Keratinocyte (primary cell): Measurements from ENCODE around the gene TENT4A. TPM values are rescaled to one million over a fixed set of nuclear protein-coding genes. Genes with fewer than 3 reads are reported as not detected.

ENCODE experiments used
- DNase-seq: peaks from one replicate; pipeline ENCODE4 v3.0.0-alpha.2; 2011; ENCODE audit warnings: low read depth, missing footprints, low spot score
- FAIRE-seq: peaks from 2 replicates; lab custom pipeline; 2011; peaks lifted over from hg19 to GRCh38; lab: Jason Lieb, UNC
- H2AFZ ChIP-seq: 2 replicates; pipeline ENCODE4 v1.6.0; 2012; ENCODE audit warnings: low read length, control low read depth, inconsistent platforms; ENCODE audit not compliant: control insufficient read depth
- H3K27ac ChIP-seq: 2 replicates; pipeline ENCODE4 v1.5.1; 2011; ENCODE audit warnings: low read length; ENCODE audit not compliant: control insufficient read depth, insufficient read depth
- H3K27me3 ChIP-seq: 3 replicates; pipeline ENCODE4 v1.6.0; 2011; ENCODE audit warnings: low read length; ENCODE audit not compliant: control insufficient read depth, insufficient read depth; ENCODE audit errors: extremely low read depth
- H3K36me3 ChIP-seq, 2 experiments: 2 replicates in 1 of 2; 3 replicates in 1 of 2; pipeline ENCODE4 v1.5.1; 2011; ENCODE audit warnings: low read length in 2 of 2, mild to moderate bottlenecking in 1 of 2; ENCODE audit not compliant: control insufficient read depth in 2 of 2, insufficient read depth in 2 of 2; ENCODE audit errors: extremely low read depth in 1 of 2
- H3K4me1 ChIP-seq: 3 replicates; pipeline ENCODE4 v1.5.1; 2011; ENCODE audit warnings: low read length; ENCODE audit not compliant: control insufficient read depth, insufficient read depth; ENCODE audit errors: extremely low read depth
- H3K4me2 ChIP-seq: 3 replicates; pipeline ENCODE4 v1.6.0; 2011; ENCODE audit warnings: low read depth, low read length; ENCODE audit not compliant: control insufficient read depth, insufficient read depth; ENCODE audit errors: extremely low read depth
- H3K4me3 ChIP-seq, 3 experiments: fragments of 200-600 bp in 1 of 3; sonication (generic) in 1 of 3; 2 replicates in 2 of 3; 3 replicates in 1 of 3; pipeline ENCODE4 v1.5.1; 2011 to 2016; ENCODE audit warnings: low read length in 3 of 3, mild to moderate bottlenecking in 3 of 3, control low read depth in 2 of 3, inconsistent platforms in 1 of 3, low read depth in 1 of 3, mixed read lengths in 1 of 3, mixed run types in 1 of 3, moderate library complexity in 1 of 3; ENCODE audit not compliant: control insufficient read depth in 2 of 3, insufficient read depth in 2 of 3; ENCODE audit errors: extremely low read depth in 1 of 3
- H3K79me2 ChIP-seq: 2 replicates; pipeline ENCODE4 v1.6.0; 2012; ENCODE audit warnings: low read length; ENCODE audit not compliant: control insufficient read depth, insufficient read depth
- H3K9ac ChIP-seq: 3 replicates; pipeline ENCODE4 v1.6.0; 2011; ENCODE audit warnings: low read length; ENCODE audit not compliant: control insufficient read depth, insufficient read depth; ENCODE audit errors: extremely low read depth
- H3K9me1 ChIP-seq: 3 replicates; pipeline ENCODE4 v1.6.0; 2011; ENCODE audit warnings: low read length; ENCODE audit not compliant: control insufficient read depth, insufficient read depth; ENCODE audit errors: extremely low read depth
- H3K9me3 ChIP-seq: 2 replicates; pipeline ENCODE4 v1.5.1; 2012; ENCODE audit warnings: low read depth, low read length; ENCODE audit not compliant: control insufficient read depth
- H4K20me1 ChIP-seq: 3 replicates; pipeline ENCODE4 v1.6.0; 2011; ENCODE audit warnings: low read length; ENCODE audit not compliant: control insufficient read depth, insufficient read depth; ENCODE audit errors: extremely low read depth
- EZH2 ChIP-seq: IDR thresholded peaks from one replicate; pipeline ENCODE4 v1.6.1; 2012; ENCODE audit warnings: inconsistent platforms, mild to moderate bottlenecking, low read length, moderate library complexity
- dilution Hi-C: fragments of 300-500 bp; cut with MboI; formaldehyde crosslinking; loops from one replicate; pipeline ENCODE4 v1.7.0; 2020; ENCODE audit warnings: low sequenced_read_pairs; ENCODE audit not compliant: extremely low pct_ligation_motif_present
- polyA plus RNA-seq, 5 experiments: library from polyadenylated mRNA; depleted of rRNA in 3 of 5; stranded (reverse) in 3 of 5; stranded (forward) in 1 of 5; unstranded in 1 of 5; fragments of >200 nt; gene quantifications; 1 replicate in 1 of 5; 2 replicates in 3 of 5; 3 replicates in 1 of 5; pipeline versions ENCODE4 v1.2.1 to v1.2.3, GENCODE V29; 2011 to 2012; ENCODE audit warnings: missing spikeins in 2 of 5, low read depth in 1 of 5, low replicate concordance in 1 of 5
- TF ChIP-seq, protein P1 (sequence below), 3 experiments: IDR thresholded peaks in 1 of 3; conservative IDR thresholded peaks in 1 of 3; optimal IDR thresholded peaks in 1 of 3; 2 replicates in 2 of 3; 3 replicates in 1 of 3; pipeline versions ENCODE3 to v1.5.1; 2011; ENCODE audit warnings: low read length in 3 of 3, mild to moderate bottlenecking in 3 of 3, moderate library complexity in 2 of 3, control low read depth in 1 of 3, inconsistent platforms in 1 of 3; ENCODE audit not compliant: insufficient read depth in 2 of 3; ENCODE audit errors: extremely low read depth in 1 of 3

The TENT4A gene
- polyA plus RNA-seq, 1 donor (not counting 4 experiments of a cell fraction or from before 2014, with no cell fraction given) = 5.9 TPM

DNA sequence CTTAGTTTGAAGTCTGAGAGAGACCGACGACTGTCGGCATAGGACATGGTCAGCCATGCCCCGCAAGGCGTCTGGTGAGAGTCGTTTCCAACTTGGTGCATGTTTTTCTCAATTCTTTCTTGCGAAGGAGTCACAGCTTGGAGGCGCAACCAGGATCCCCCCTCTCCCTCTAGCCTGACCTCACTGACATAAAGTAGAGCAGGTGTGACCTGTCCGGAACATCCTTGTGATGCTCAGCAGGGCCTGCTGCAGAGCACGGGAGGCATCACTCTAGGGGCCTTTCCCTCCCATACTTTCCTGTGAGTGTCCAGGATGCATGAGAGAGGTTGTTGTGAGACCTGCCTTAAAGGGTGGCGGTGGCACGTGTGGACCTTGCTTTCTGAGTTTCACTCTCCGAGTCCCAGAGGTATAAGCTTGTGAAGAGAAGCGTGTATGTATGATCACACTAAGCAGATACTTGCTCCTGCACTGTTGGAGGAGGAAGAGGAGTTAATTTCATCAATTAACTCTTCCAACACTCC lies 5.0 kb downstream of the TENT4A start:
- H3K79me2 ChIP-seq = peaks cover 91% of the 10 kb centered on the region
- H3K4me3 ChIP-seq = no peak overlapping the region
- no peak overlapping the region for H3K27ac ChIP-seq
- H3K4me2 ChIP-seq = no peak overlapping the region
- peaks cover 9% of the 10 kb centered on the region for H3K4me1 ChIP-seq
- H3K9me3 ChIP-seq = no peaks in the 10 kb centered on the region
- peaks cover 4 to 13% of the 10 kb centered on the region in 2 experiments for H3K36me3 ChIP-seq
- FAIRE-seq (no peak), DNase-seq (no peak)
- no peaks in the 10 kb centered on the region for H3K27me3 ChIP-seq
- no peak overlapping the region for H2AFZ ChIP-seq
- dilution Hi-C loops = no loop called here
- H4K20me1 ChIP-seq = peaks cover 39% of the 10 kb centered on the region
- peaks cover 7% of the 10 kb centered on the region for H3K9me1 ChIP-seq
- no peak overlapping the region for H3K9ac ChIP-seq
- TF ChIP-seq, protein P1, sequence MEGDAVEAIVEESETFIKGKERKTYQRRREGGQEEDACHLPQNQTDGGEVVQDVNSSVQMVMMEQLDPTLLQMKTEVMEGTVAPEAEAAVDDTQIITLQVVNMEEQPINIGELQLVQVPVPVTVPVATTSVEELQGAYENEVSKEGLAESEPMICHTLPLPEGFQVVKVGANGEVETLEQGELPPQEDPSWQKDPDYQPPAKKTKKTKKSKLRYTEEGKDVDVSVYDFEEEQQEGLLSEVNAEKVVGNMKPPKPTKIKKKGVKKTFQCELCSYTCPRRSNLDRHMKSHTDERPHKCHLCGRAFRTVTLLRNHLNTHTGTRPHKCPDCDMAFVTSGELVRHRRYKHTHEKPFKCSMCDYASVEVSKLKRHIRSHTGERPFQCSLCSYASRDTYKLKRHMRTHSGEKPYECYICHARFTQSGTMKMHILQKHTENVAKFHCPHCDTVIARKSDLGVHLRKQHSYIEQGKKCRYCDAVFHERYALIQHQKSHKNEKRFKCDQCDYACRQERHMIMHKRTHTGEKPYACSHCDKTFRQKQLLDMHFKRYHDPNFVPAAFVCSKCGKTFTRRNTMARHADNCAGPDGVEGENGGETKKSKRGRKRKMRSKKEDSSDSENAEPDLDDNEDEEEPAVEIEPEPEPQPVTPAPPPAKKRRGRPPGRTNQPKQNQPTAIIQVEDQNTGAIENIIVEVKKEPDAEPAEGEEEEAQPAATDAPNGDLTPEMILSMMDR (optimal IDR thresholded peaks at IDR 0.05 in 1 of 3, IDR thresholded peaks at IDR 0.05 in 1 of 3, conservative IDR thresholded peaks at IDR 0.05 in 1 of 3; ENCODE audit: extremely low read depth in 1 of 3, insufficient read depth in 2 of 3, low read length in 3 of 3) = no peak
- no peak for TF ChIP-seq EZH2

DNA sequence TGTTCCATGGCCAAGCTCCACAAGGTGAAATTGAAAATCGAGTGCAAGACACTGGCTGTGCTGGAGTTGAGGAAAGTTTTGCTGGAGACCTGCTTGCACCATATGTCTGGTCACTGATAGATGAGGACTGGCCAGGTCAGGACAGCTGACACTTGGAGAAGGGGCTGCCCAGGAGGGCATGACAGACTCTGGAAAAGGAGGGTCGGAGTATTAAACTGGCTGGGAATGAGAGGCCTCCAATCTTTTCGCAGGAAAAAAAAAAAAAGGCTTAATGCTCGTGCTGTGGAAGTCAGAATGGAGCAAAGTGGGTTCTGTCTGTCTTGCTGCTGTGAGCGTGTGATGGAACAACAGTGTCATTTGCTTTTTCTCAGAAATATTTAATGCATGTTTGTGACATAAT lies 5.5 kb downstream of the TENT4A start:
- Histone ChIP-seq H3K79me2 (peaks cover 96% of the 10 kb centered on the region), H2AFZ (no peak overlapping the region), H3K36me3 (peaks cover 4 to 13% of the 10 kb centered on the region in 2 experiments), H3K4me3 (no peak overlapping the region), H3K27me3 (no peaks in the 10 kb centered on the region), H3K9me3 (no peaks in the 10 kb centered on the region), H3K4me1 (peaks cover 9% of the 10 kb centered on the region), H3K9me1 (peaks cover 7% of the 10 kb centered on the region), H4K20me1 (peaks cover 39% of the 10 kb centered on the region), H3K27ac (no peak overlapping the region), H3K4me2 (no peak overlapping the region), H3K9ac (no peak overlapping the region)
- no peak for TF ChIP-seq EZH2
- TF ChIP-seq, protein P1 (optimal IDR thresholded peaks at IDR 0.05 in 1 of 3, IDR thresholded peaks at IDR 0.05 in 1 of 3, conservative IDR thresholded peaks at IDR 0.05 in 1 of 3; ENCODE audit: extremely low read depth in 1 of 3, insufficient read depth in 2 of 3, low read length in 3 of 3) = no peak
- dilution Hi-C loops = no loop called here
- DNase-seq (no peak), FAIRE-seq (no peak)
